ENCODE data around the gene TNNC1.

GRCh38 chr3:52443268-52443610, 10.6 kb downstream of the TNNC1 start:
- TF ChIP-seq CTCF (IDR thresholded peaks at IDR 0.05 in 8 of 11, conservative IDR thresholded peaks at IDR 0.05 in 3 of 11) (no peak), POLR2AphosphoS5 (IDR thresholded peaks at IDR 0.05) (no peak), POLR2A (IDR thresholded peaks at IDR 0.05) (no peak)

Measured in spleen (tissue), 7 donors.